IMR-90 (cell line): Measurements from ENCODE around the gene COL28A1. TPM values are rescaled to one million over a fixed set of nuclear protein-coding genes. Genes with fewer than 3 reads are reported as not detected.

Experiments used
- ATAC-seq: fragments of 200-7000 bp; cut with Tn5 transposase; 2 replicates; pipeline ENCODE4 v1.9.1; 2020; ENCODE audit warnings: low read depth, mild to moderate bottlenecking, moderate library complexity
- BruUV-seq: library from RNA; stranded (reverse); fragments of 400-500 nt; replicated peaks from 2 replicates; lab custom pipeline; 2021; lab: Mats Ljungman, UMichigan
- CTCF ChIA-PET: fragments of 300-600 bp; formaldehyde crosslinking; extraction: SDS; loops from one replicate; lab custom pipeline; 2021; ENCODE audit warnings: antibody characterized with exemption; lab: Yijun Ruan, JAX
- POLR2A ChIA-PET: fragments of 300-600 bp; sonication (Branson Sonifier 250); formaldehyde crosslinking; loops from one replicate; lab custom pipeline; 2022; ENCODE audit warnings: antibody characterized with exemption; ENCODE audit not compliant: unreplicated experiment; lab: Charles Lee
- DNase-seq: peaks from one replicate; pipeline ENCODE4 v3.0.0; 2013
- H2AFZ ChIP-seq: replicated peaks from 2 replicates; pipeline ENCODE3; 2013; ENCODE audit warnings: low read length, mild to moderate bottlenecking; ENCODE audit not compliant: poor library complexity
- H2AK5ac ChIP-seq: 2 replicates; pipeline ENCODE4 v1.6.1; 2013; ENCODE audit warnings: low read depth, low read length, inconsistent platforms
- H2AK9ac ChIP-seq: replicated peaks from 2 replicates; pipeline ENCODE3; 2013; ENCODE audit warnings: mild to moderate bottlenecking, low read depth, low read length, moderate library complexity; ENCODE audit not compliant: poor library complexity
- H2BK120ac ChIP-seq: 2 replicates; pipeline ENCODE4 v1.6.1; 2013; ENCODE audit warnings: low read depth, low read length, inconsistent platforms
- H2BK15ac ChIP-seq: 3 replicates; pipeline ENCODE4 v1.6.1; 2013; ENCODE audit warnings: low read depth, low read length, inconsistent platforms
- H2BK20ac ChIP-seq: 2 replicates; pipeline ENCODE4 v1.6.1; 2013; ENCODE audit warnings: low read depth, mild to moderate bottlenecking, inconsistent platforms, low read length, moderate library complexity
- H2BK5ac ChIP-seq: 2 replicates; pipeline ENCODE4 v1.6.1; 2013; ENCODE audit warnings: mild to moderate bottlenecking, low read depth, low read length, inconsistent platforms; ENCODE audit not compliant: poor library complexity, severe bottlenecking
- H3K14ac ChIP-seq: replicated peaks from 2 replicates; pipeline ENCODE4 v1.6.1; 2013; ENCODE audit warnings: low read depth, low read length, inconsistent platforms
- H3K18ac ChIP-seq: 2 replicates; pipeline ENCODE4 v1.6.1; 2013; ENCODE audit warnings: low read depth, low read length, control low read depth
- H3K23ac ChIP-seq: 2 replicates; pipeline ENCODE4 v1.6.1; 2013; ENCODE audit warnings: low read depth, low read length, inconsistent platforms
- H3K27ac ChIP-seq: 2 replicates; pipeline ENCODE4 v1.5.1; 2013; ENCODE audit warnings: mild to moderate bottlenecking, control low read depth, low read length; ENCODE audit not compliant: insufficient read depth
- H3K27me3 ChIP-seq: 2 replicates; pipeline ENCODE4 v1.6.1; 2013; ENCODE audit warnings: low read length; ENCODE audit not compliant: control insufficient read depth, insufficient read depth
- H3K36me3 ChIP-seq: 2 replicates; pipeline ENCODE4 v1.6.1; 2013; ENCODE audit warnings: low read length, mixed read lengths; ENCODE audit not compliant: control insufficient read depth, insufficient read depth
- H3K4ac ChIP-seq: 2 replicates; pipeline ENCODE4 v1.6.1; 2013; ENCODE audit warnings: low read depth, low read length, inconsistent platforms
- H3K4me1 ChIP-seq: 2 replicates; pipeline ENCODE4 v1.6.1; 2013; ENCODE audit warnings: low read length, mixed read lengths; ENCODE audit not compliant: control insufficient read depth, insufficient read depth
- H3K4me2 ChIP-seq: 2 replicates; pipeline ENCODE4 v1.6.1; 2013; ENCODE audit warnings: low read depth, mild to moderate bottlenecking, control low read depth, low read length, moderate library complexity
- H3K4me3 ChIP-seq: 2 replicates; pipeline ENCODE4 v1.5.1; 2013; ENCODE audit warnings: low read depth, mild to moderate bottlenecking, control low read depth, low read length, moderate library complexity; ENCODE audit not compliant: insufficient read depth
- H3K56ac ChIP-seq: 2 replicates; pipeline ENCODE4 v1.6.1; 2013; ENCODE audit warnings: low read length, inconsistent platforms; ENCODE audit not compliant: insufficient read depth; ENCODE audit errors: extremely low read depth
- H3K79me1 ChIP-seq, 2 experiments: 2 replicates each; pipeline ENCODE4 v1.6.1; 2013; ENCODE audit warnings: low read length in 2 of 2, inconsistent platforms in 1 of 2, low read depth in 1 of 2
- H3K9ac ChIP-seq: 2 replicates; pipeline ENCODE4 v1.6.1; 2013; ENCODE audit warnings: low read depth, low read length, control low read depth
- H3K9me1 ChIP-seq: 2 replicates; pipeline ENCODE4 v1.6.1; 2013; ENCODE audit warnings: low read length, inconsistent platforms; ENCODE audit not compliant: insufficient read depth
- H3K9me3 ChIP-seq: 2 replicates; pipeline ENCODE4 v1.6.1; 2013; ENCODE audit warnings: low read length; ENCODE audit not compliant: control insufficient read depth, insufficient read depth
- H4K20me1 ChIP-seq: 2 replicates; pipeline ENCODE4 v1.6.1; 2013; ENCODE audit warnings: low read length, inconsistent platforms; ENCODE audit not compliant: insufficient read depth
- H4K5ac ChIP-seq: 2 replicates; pipeline ENCODE4 v1.6.1; 2013; ENCODE audit warnings: mild to moderate bottlenecking, low read depth, low read length, control low read depth
- H4K8ac ChIP-seq, 2 experiments: 2 replicates each; pipeline ENCODE4 v1.6.1; 2013; ENCODE audit warnings: low read depth in 2 of 2, low read length in 2 of 2, control low read depth in 1 of 2, inconsistent platforms in 1 of 2
- H4K91ac ChIP-seq: 2 replicates; pipeline ENCODE4 v1.6.1; 2013; ENCODE audit warnings: low read depth, low read length, inconsistent platforms; ENCODE audit not compliant: insufficient read depth
- BHLHE40 ChIP-seq: fragments of 150-350 bp; IDR thresholded peaks from 2 replicates; pipeline ENCODE4 v1.6.1; 2016; ENCODE audit warnings: mild to moderate bottlenecking, low read depth, low read length
- CEBPB ChIP-seq: IDR thresholded peaks from 2 replicates; pipeline ENCODE4 v1.6.1; 2012; ENCODE audit warnings: low read depth, low read length, improper control_type of control experiment
- CHD1 ChIP-seq: IDR thresholded peaks from 2 replicates; pipeline ENCODE4 v1.6.1; 2012; ENCODE audit warnings: low read depth, low read length, improper control_type of control experiment
- ELK1 ChIP-seq: fragments of 150-350 bp; IDR thresholded peaks from 2 replicates; pipeline ENCODE4 v1.6.1; 2016; ENCODE audit warnings: low read depth, mild to moderate bottlenecking, low read length, moderate library complexity, borderline replicate concordance
- FOS ChIP-seq: fragments of 150-350 bp; IDR thresholded peaks from 2 replicates; pipeline ENCODE4 v1.6.1; 2016; ENCODE audit warnings: low read depth, low read length
- MAFK ChIP-seq: IDR thresholded peaks from 2 replicates; pipeline ENCODE4 v1.6.1; 2012; ENCODE audit warnings: low read depth, low read length, improper control_type of control experiment
- MAZ ChIP-seq: IDR thresholded peaks from 2 replicates; pipeline ENCODE4 v1.6.1; 2012; ENCODE audit warnings: low read depth, mild to moderate bottlenecking, low read length, improper control_type of control experiment, moderate library complexity, borderline replicate concordance
- MXI1 ChIP-seq: IDR thresholded peaks from 2 replicates; pipeline ENCODE4 v1.6.1; 2012; ENCODE audit warnings: low read depth, mild to moderate bottlenecking, low read length, moderate library complexity, borderline replicate concordance
- NFE2L2 ChIP-seq: fragments of 150-350 bp; IDR thresholded peaks from 2 replicates; pipeline ENCODE4 v1.6.1; 2016; ENCODE audit warnings: low read depth, mild to moderate bottlenecking, low read length
- POLR2A ChIP-seq: IDR thresholded peaks from 2 replicates; pipeline ENCODE4 v1.6.1; 2012; ENCODE audit warnings: mild to moderate bottlenecking, low read depth, low read length
- RAD21 ChIP-seq: IDR thresholded peaks from 2 replicates; pipeline ENCODE4 v1.6.1; 2012; ENCODE audit warnings: low read length, improper control_type of control experiment
- RCOR1 ChIP-seq: IDR thresholded peaks from 2 replicates; pipeline ENCODE4 v1.6.1; 2012; ENCODE audit warnings: mild to moderate bottlenecking, low read length, improper control_type of control experiment; ENCODE audit not compliant: insufficient replicate concordance
- RFX5 ChIP-seq: IDR thresholded peaks from 2 replicates; pipeline ENCODE4 v1.8.0; 2012; ENCODE audit warnings: low read depth, mild to moderate bottlenecking, low read length, moderate library complexity
- SMC3 ChIP-seq: fragments of 150-350 bp; IDR thresholded peaks from 2 replicates; pipeline ENCODE4 v1.6.1; 2016; ENCODE audit warnings: low read depth, mild to moderate bottlenecking, antibody characterized with exemption, low read length, moderate library complexity
- WGBS, 2 experiments: methylation state at CpG; one replicate each; pipeline versions ENCODE4 v1.1.5 to v1.1.7; 2013; ENCODE audit warnings: missing lambda C conversion rate in 2 of 2; ENCODE audit not compliant: insufficient read length in 1 of 2; ENCODE audit errors: extremely low coverage in 2 of 2; 5-methylcytosine and 5-hydroxymethylcytosine counted together
- dilution Hi-C: fragments of 300-500 bp; cut with HindIII; formaldehyde crosslinking; loops from one replicate; pipeline ENCODE4 v1.14.3; 2018; ENCODE audit warnings: low sequenced_read_pairs; ENCODE audit not compliant: unreplicated experiment
- in situ Hi-C: fragments of 300-500 bp; cut with MboI; formaldehyde crosslinking; loops from 3 replicates; pipeline ENCODE4 v1.14.3; 2019; ENCODE audit warnings: low sequenced_read_pairs, inconsistent platforms, mixed read lengths
- intact Hi-C: fragments of 100-400 bp; cut with micrococcal nuclease; formaldehyde crosslinking; loops from 2 replicates; pipeline ENCODE4 v1.10.0; 2022
- polyA plus RNA-seq, 3 experiments: library from polyadenylated mRNA; depleted of rRNA; stranded (reverse); fragments of >200 nt; gene quantifications; 2 replicates each; pipeline ENCODE4 v1.2.3, GENCODE V29; 2012; ENCODE audit warnings: low replicate concordance in 1 of 3
- total RNA-seq: library from RNA; depleted of rRNA; stranded (reverse); fragments of >200 nt; gene quantifications from 2 replicates; pipeline ENCODE4 v1.2.3, GENCODE V29; 2012
- TF ChIP-seq, protein P1 (sequence below): conservative IDR thresholded peaks from 2 replicates; pipeline ENCODE4 v1.5.1; 2012; ENCODE audit warnings: mild to moderate bottlenecking, low read depth, low read length, improper control_type of control experiment
- TF ChIP-seq, protein P2 (sequence below): fragments of 150-350 bp; IDR thresholded peaks from 2 replicates; pipeline ENCODE4 v1.6.1; 2017; ENCODE audit warnings: mild to moderate bottlenecking, antibody characterized with exemption, low read length, low read depth

COL28A1 gene
- total and polyA plus RNA-seq, 2 of the 4 experiments (the other 2 are of a cell fraction), result under 0.01 to 0.05 TPM

GRCh38 chr7:7556852-7557251, 21.2 kb upstream of the COL28A1 start:
- Histone ChIP-seq H2BK15ac (no peak overlapping the region), H3K9me3 (no peaks in the 10 kb centered on the region), H2AFZ (no peak overlapping the region), H3K27ac (no peak overlapping the region), H3K23ac (no peak overlapping the region), H2AK9ac (no peak overlapping the region), H3K9ac (no peak overlapping the region), H4K5ac (no peak overlapping the region), H3K36me3 (no peaks in the 10 kb centered on the region), H2BK20ac (no peak overlapping the region), H4K8ac (no peak overlapping the region), H3K56ac (no peak overlapping the region), H4K91ac (no peak overlapping the region), H3K79me1 (no peaks in the 10 kb centered on the region), H3K4me3 (no peak overlapping the region), H3K27me3 (no peaks in the 10 kb centered on the region), H3K4me2 (no peak overlapping the region), H3K18ac (no peak overlapping the region), H2BK5ac (no peak overlapping the region), H3K4me1 (no peaks in the 10 kb centered on the region), H3K14ac (no peak overlapping the region), H4K20me1 (no peaks in the 10 kb centered on the region), H2BK120ac (no peak overlapping the region), H3K9me1 (no peaks in the 10 kb centered on the region), H3K4ac (no peak overlapping the region), H2AK5ac (no peak overlapping the region)
- dilution Hi-C loops, result no loop called here
- in situ Hi-C loops, result no loop called here
- ChIA-PET CTCF (no interaction called here), POLR2A (no interaction called here)
- ATAC-seq (no peak), DNase-seq (no peak)
- TF ChIP-seq POLR2A, result no peak
- no peak for TF ChIP-seq FOS
- TF ChIP-seq, protein P1, sequence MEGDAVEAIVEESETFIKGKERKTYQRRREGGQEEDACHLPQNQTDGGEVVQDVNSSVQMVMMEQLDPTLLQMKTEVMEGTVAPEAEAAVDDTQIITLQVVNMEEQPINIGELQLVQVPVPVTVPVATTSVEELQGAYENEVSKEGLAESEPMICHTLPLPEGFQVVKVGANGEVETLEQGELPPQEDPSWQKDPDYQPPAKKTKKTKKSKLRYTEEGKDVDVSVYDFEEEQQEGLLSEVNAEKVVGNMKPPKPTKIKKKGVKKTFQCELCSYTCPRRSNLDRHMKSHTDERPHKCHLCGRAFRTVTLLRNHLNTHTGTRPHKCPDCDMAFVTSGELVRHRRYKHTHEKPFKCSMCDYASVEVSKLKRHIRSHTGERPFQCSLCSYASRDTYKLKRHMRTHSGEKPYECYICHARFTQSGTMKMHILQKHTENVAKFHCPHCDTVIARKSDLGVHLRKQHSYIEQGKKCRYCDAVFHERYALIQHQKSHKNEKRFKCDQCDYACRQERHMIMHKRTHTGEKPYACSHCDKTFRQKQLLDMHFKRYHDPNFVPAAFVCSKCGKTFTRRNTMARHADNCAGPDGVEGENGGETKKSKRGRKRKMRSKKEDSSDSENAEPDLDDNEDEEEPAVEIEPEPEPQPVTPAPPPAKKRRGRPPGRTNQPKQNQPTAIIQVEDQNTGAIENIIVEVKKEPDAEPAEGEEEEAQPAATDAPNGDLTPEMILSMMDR, result no peak
- no peak for TF ChIP-seq RAD21
- no peak for TF ChIP-seq CHD1
- no peak for TF ChIP-seq BHLHE40
- TF ChIP-seq MXI1, result no peak
- TF ChIP-seq ELK1, result no peak
- no peak for TF ChIP-seq MAFK
- TF ChIP-seq, protein P2, sequence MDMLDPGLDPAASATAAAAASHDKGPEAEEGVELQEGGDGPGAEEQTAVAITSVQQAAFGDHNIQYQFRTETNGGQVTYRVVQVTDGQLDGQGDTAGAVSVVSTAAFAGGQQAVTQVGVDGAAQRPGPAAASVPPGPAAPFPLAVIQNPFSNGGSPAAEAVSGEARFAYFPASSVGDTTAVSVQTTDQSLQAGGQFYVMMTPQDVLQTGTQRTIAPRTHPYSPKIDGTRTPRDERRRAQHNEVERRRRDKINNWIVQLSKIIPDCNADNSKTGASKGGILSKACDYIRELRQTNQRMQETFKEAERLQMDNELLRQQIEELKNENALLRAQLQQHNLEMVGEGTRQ, result no peak
- no peak for TF ChIP-seq CEBPB
- no peak for TF ChIP-seq SMC3
- TF ChIP-seq RCOR1, result no peak
- no peak for TF ChIP-seq NFE2L2
- no peak for TF ChIP-seq MAZ
- TF ChIP-seq RFX5, result no peak
- intact Hi-C loops, result no loop called here
- BruUV-seq, result no TSS peak
- WGBS, 2 experiments, result 80% methylated on average over 1 of the region's 1 CpG; no CpG with 5 or more reads in 1 of the 2 experiments
